Upper lobe of left lung (tissue), 6 donors: ENCODE data around the gene ACAD9. TPM values are rescaled to one million over a fixed set of nuclear protein-coding genes. Genes with fewer than 3 reads are reported as not detected.

Experiments
- ATAC-seq, 2 donors: fragments of 200-7000 bp; cut with Tn5 transposase; one replicate each; pipeline ENCODE4 v1.9.1; 2022; ENCODE audit warnings: mild to moderate bottlenecking in 2 of 2, moderate library complexity in 2 of 2; ENCODE audit not compliant: low FRiP score in 2 of 2
- DNase-seq, 2 donors: peaks; one replicate each; pipeline ENCODE4 v3.0.0-alpha.2; 2019 to 2020
- H3K27ac ChIP-seq, 4 donors: fragments of 200-600 bp; sonication (generic); one replicate each; pipeline ENCODE4 v1.5.1; 2016 to 2019
- H3K27me3 ChIP-seq, 4 donors: fragments of 200-600 bp; sonication (generic); one replicate each; pipeline ENCODE4 v1.5.1; 2017 to 2019
- H3K36me3 ChIP-seq, 4 donors: fragments of 200-600 bp; sonication (generic); one replicate each; pipeline ENCODE4 v1.5.1; 2016 to 2019
- H3K4me1 ChIP-seq, 4 donors: fragments of 200-600 bp; sonication (generic); one replicate each; pipeline ENCODE4 v1.5.1; 2018 to 2019
- H3K4me3 ChIP-seq, 4 donors: fragments of 200-600 bp; sonication (generic); one replicate each; pipeline ENCODE4 v1.5.1; 2017 to 2019; ENCODE audit warnings: mild to moderate bottlenecking in 2 of 4, moderate library complexity in 1 of 4
- H3K9me3 ChIP-seq, 4 donors: fragments of 200-600 bp; sonication (generic); one replicate each; pipeline ENCODE4 v1.5.1; 2018 to 2019
- EP300 ChIP-seq, 4 donors: sonication (generic); formaldehyde crosslinking; IDR thresholded peaks; one replicate each; pipeline ENCODE4 v1.5.1; 2017; ENCODE audit warnings: antibody characterized with exemption in 4 of 4, control low read depth in 2 of 4
- POLR2A ChIP-seq, 4 donors: fragments of 450-650 bp; IDR thresholded peaks; one replicate each; pipeline ENCODE4 v1.5.1; 2016 to 2017; ENCODE audit warnings: antibody characterized with exemption in 4 of 4, mild to moderate bottlenecking in 2 of 4
- POLR2AphosphoS5 ChIP-seq, 2 donors: sonication (generic); formaldehyde crosslinking; IDR thresholded peaks; one replicate each; pipeline ENCODE4 v1.5.1; 2017; ENCODE audit warnings: antibody characterized with exemption in 2 of 2
- WGBS, 2 donors: methylation state at CpG; one replicate each; pipeline ENCODE4 v1.1.5; 2017 to 2018; 5-methylcytosine and 5-hydroxymethylcytosine counted together
- small RNA-seq, 4 donors: library from RNA; depleted of rRNA; stranded (forward); fragments of <200 nt; gene quantifications; one replicate each; pipeline ENCODE3, GENCODE V24; 2016
- total RNA-seq, 6 donors: library from RNA; depleted of rRNA in 4 of 6; stranded (reverse); fragments of >200 nt in 4 of 6; gene quantifications; one replicate each; pipeline versions ENCODE4 v1.1.0 to v1.2.1, GENCODE V29; 2016 to 2021
- TF ChIP-seq, protein P1 (sequence below), 6 experiments: fragments of 450-650 bp in 4 of 6; fragments of 200-600 bp in 2 of 6; sonication (generic) in 2 of 6; IDR thresholded peaks; one replicate each; pipeline ENCODE4 v1.5.1; 2016 to 2019; ENCODE audit warnings: antibody characterized with exemption in 6 of 6
- donor health status: DM: no; HTN: no; CAD: no; lungs with moderate emphysema.
- donor health status: DM: no; HTN: yes; CAD: no; lungs with severe emphysema.

Gene ACAD9
- total RNA-seq, 6 donors from 2014 or later = 32.5 to 80.7 (median 44.0) TPM

DNA sequence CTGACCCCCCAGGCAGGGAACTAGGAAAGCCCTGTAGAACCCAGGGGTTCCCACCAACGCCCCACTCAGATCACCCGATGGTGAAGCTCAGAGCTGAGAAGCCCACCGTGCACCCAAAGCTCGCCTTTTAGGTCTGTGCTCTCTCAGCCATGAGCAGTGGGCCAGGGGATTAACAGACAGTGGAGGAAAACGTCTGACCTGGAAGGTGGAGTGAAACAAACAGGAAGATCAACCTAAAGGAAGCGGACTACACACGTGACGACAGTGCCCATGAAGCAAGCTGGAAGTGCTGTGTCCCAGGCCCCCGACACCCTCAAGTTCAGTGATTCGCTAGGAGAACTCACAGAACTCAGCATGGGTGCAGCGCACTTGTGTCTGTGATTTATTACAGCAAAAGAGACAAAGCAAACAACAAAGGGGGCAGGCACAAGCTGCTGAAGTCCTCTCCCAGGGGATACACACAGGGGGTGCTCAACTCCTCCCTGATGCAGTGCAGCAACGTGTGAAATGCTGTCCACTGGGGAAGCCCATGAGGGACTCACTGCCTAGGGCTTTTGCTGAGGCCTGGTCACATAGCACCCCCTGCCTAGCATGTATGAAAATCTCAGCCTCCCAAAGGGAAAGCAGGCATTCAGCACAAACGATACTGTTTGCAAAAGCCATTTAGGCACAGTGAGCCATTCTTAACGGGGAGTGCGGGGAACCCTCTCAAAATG lies 71.0 kb downstream of the ACAD9 start:
- H3K9me3 ChIP-seq = no peaks in the 10 kb centered on the region
- no peaks in the 10 kb centered on the region for H3K27me3 ChIP-seq
- no peak overlapping the region for H3K4me3 ChIP-seq
- 57 to 73% methylated on average over 14 to 15 of the region's 15 CpGs for WGBS, 2 donors
- H3K4me1 ChIP-seq = no peaks in the 10 kb centered on the region
- TF ChIP-seq POLR2A (IDR thresholded peaks at IDR 0.05) (no peak), EP300 (IDR thresholded peaks at IDR 0.05) (no peak), POLR2AphosphoS5 (IDR thresholded peaks at IDR 0.05) (no peak)
- TF ChIP-seq, protein P1, sequence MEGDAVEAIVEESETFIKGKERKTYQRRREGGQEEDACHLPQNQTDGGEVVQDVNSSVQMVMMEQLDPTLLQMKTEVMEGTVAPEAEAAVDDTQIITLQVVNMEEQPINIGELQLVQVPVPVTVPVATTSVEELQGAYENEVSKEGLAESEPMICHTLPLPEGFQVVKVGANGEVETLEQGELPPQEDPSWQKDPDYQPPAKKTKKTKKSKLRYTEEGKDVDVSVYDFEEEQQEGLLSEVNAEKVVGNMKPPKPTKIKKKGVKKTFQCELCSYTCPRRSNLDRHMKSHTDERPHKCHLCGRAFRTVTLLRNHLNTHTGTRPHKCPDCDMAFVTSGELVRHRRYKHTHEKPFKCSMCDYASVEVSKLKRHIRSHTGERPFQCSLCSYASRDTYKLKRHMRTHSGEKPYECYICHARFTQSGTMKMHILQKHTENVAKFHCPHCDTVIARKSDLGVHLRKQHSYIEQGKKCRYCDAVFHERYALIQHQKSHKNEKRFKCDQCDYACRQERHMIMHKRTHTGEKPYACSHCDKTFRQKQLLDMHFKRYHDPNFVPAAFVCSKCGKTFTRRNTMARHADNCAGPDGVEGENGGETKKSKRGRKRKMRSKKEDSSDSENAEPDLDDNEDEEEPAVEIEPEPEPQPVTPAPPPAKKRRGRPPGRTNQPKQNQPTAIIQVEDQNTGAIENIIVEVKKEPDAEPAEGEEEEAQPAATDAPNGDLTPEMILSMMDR (IDR thresholded peaks at IDR 0.05) = no peak
- DNase-seq (no peak), ATAC-seq (no peak)
- no peak overlapping the region for H3K27ac ChIP-seq
- H3K36me3 ChIP-seq = no peaks in the 10 kb centered on the region

DNA sequence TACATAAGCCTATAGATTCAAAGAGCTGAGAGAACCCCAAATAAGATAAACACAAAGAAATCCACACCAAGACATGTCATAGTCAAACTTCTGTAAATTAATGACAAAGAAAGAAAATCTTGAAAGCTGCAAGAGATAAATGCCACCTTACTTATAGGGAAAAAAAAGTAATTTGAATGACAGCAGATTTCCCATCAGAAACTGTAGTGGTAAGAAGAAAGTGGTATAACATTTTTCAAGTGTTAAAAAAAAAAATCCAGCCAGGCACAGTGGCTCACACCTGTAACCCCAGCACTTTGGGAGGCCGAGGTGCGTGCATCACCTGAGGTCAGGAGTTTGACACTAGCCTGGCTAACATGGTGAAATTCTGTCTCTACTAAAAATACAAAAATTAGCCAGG lies 77.0 kb downstream of the ACAD9 start:
- H3K36me3 ChIP-seq = no peaks in the 10 kb centered on the region
- no peak overlapping the region for H3K4me3 ChIP-seq
- ATAC-seq = no peak

More for the DNA sequence above, 77.0 kb downstream of the ACAD9 start:
- no peak overlapping the region for H3K27ac ChIP-seq
- H3K9me3 ChIP-seq = no peaks in the 10 kb centered on the region
- DNase-seq = no peak
- WGBS, 2 donors = 94 to 100% methylated on average over 2 of the region's 2 CpGs
- TF ChIP-seq POLR2A (IDR thresholded peaks at IDR 0.05) (no peak), EP300 (IDR thresholded peaks at IDR 0.05) (no peak), POLR2AphosphoS5 (IDR thresholded peaks at IDR 0.05) (no peak)
- TF ChIP-seq, protein P1 (IDR thresholded peaks at IDR 0.05) = no peak
- no peaks in the 10 kb centered on the region for H3K4me1 ChIP-seq
- no peaks in the 10 kb centered on the region for H3K27me3 ChIP-seq

Small RNAs within 50 kb of the gene (small RNA-seq; reads per million reads assigned to genes)
- 0 reads per million in 4 donors for gene AC112484.4

Other genes with a start within 250 kb of the ACAD9 start
- gene RPN1, start 228.8 kb upstream of the ACAD9 start, total RNA-seq = 100 to 1,000 TPM in 5 of 6 donors, 10 to 100 TPM in 1; 81.7 to 321 (median 218) TPM
- gene RAB7A, start 153.4 kb upstream of the ACAD9 start, total RNA-seq = 100 to 1,000 TPM in 5 of 6 donors, 10 to 100 TPM in 1; 72.3 to 287 (median 139) TPM
- gene CFAP92, start 114.5 kb downstream of the ACAD9 start, total RNA-seq = 10 to 100 TPM in 2 of 6 donors, 1 to 10 TPM in 3, under 1 TPM in 1; 0.66 to 21.3 (median 5.0) TPM
- gene EFCC1, start 121.7 kb downstream of the ACAD9 start, total RNA-seq = 10 to 100 TPM in 3 of 6 donors, 1 to 10 TPM in 3; 3.1 to 20.6 (median 11.4) TPM
- 10 to 100 TPM in 1 of 6 donors, 1 to 10 TPM in 2, under 1 TPM in 2, not detected in 1; 0.47 to 12.0 (median 4.3) TPM for gene GP9, start 181.2 kb downstream of the ACAD9 start, total RNA-seq
- 10 to 100 TPM; 19.0 to 54.2 (median 34.0) TPM for gene RAB43, start 242.2 kb downstream of the ACAD9 start, total RNA-seq